Transverse colon (tissue), 4 donors: ENCODE results near the gene MED23. TPM values are rescaled to one million over a fixed set of nuclear protein-coding genes. Genes with fewer than 3 reads are reported as not detected.

ENCODE experiments used
- DNase-seq: peaks from one replicate; pipeline ENCODE4 v3.0.0-alpha.2; 2019
- H3K27ac ChIP-seq, 4 donors: fragments of 200-600 bp; sonication (generic); 2 replicates each; pipeline ENCODE4 v1.5.1; 2016 to 2018; ENCODE audit warnings: inconsistent platforms in 4 of 4
- H3K27me3 ChIP-seq: fragments of 200-600 bp; sonication (generic); 2 replicates; pipeline ENCODE4 v1.5.1; 2017; ENCODE audit warnings: inconsistent platforms
- H3K36me3 ChIP-seq, 4 donors: fragments of 200-600 bp; sonication (generic); 2 replicates each; pipeline ENCODE4 v1.5.1; 2017 to 2019; ENCODE audit warnings: inconsistent platforms in 4 of 4
- H3K4me1 ChIP-seq, 4 donors: fragments of 200-600 bp; sonication (generic); 2 replicates each; pipeline ENCODE4 v1.5.1; 2017 to 2020; ENCODE audit warnings: inconsistent platforms in 4 of 4
- H3K4me3 ChIP-seq, 4 donors: fragments of 200-600 bp; sonication (generic); 1 replicate in 1 of 4; 2 replicates in 3 of 4; pipeline versions ENCODE4 v1.5.1 to v1.6.1; 2017 to 2019; ENCODE audit warnings: inconsistent platforms in 4 of 4
- H3K9me3 ChIP-seq, 2 donors: fragments of 200-600 bp; sonication (generic); 2 replicates each; pipeline ENCODE4 v1.5.1; 2017 to 2019; ENCODE audit warnings: inconsistent platforms in 2 of 2
- EP300 ChIP-seq: sonication (generic); formaldehyde crosslinking; IDR thresholded peaks from one replicate; pipeline ENCODE4 v1.6.1; 2017; ENCODE audit warnings: antibody characterized with exemption, low read depth
- POLR2A ChIP-seq: fragments of 450-650 bp; IDR thresholded peaks from one replicate; pipeline ENCODE4 v1.6.1; 2016; ENCODE audit warnings: antibody characterized with exemption, mild to moderate bottlenecking, moderate library complexity
- POLR2AphosphoS5 ChIP-seq, 3 donors: sonication (generic); formaldehyde crosslinking; IDR thresholded peaks; one replicate each; pipeline ENCODE4 v1.6.1; 2016; ENCODE audit warnings: antibody characterized with exemption in 3 of 3
- WGBS, 2 donors: methylation state at CpG; one replicate each; pipeline ENCODE4 v1.1.5; 2018; ENCODE audit warnings: low coverage in 1 of 2; 5-methylcytosine and 5-hydroxymethylcytosine counted together
- in situ Hi-C, 4 donors: fragments of 200-750 bp; cut with MboI; loops; one replicate each; pipeline versions ENCODE4 v1.15.0 to v1.15.1; 2017; ENCODE audit warnings: low sequenced_read_pairs in 3 of 4, low pct_ligation_motif_present in 1 of 4, low pct_unique_long_range_greater_than_20kb in 1 of 4
- intact Hi-C: fragments of 100-400 bp; cut with DNase I; formaldehyde crosslinking; loops from one replicate; pipeline ENCODE4 v1.15.1; 2023; ENCODE audit warnings: low total_unique reads
- total RNA-seq, 4 donors: library from RNA; depleted of rRNA; stranded (reverse); fragments of >200 nt; gene quantifications; one replicate each; pipeline ENCODE4 v1.1.0, GENCODE V29; 2016
- TF ChIP-seq, protein P1 (sequence below), 5 experiments: fragments of 200-600 bp in 3 of 5; fragments of 450-650 bp in 2 of 5; sonication (generic) in 3 of 5; IDR thresholded peaks; 1 replicate in 2 of 5; 2 replicates in 3 of 5; pipeline ENCODE4 v1.5.1; 2016 to 2017; ENCODE audit warnings: antibody characterized with exemption in 5 of 5, inconsistent platforms in 3 of 5, mild to moderate bottlenecking in 2 of 5, moderate library complexity in 1 of 5

Gene MED23
- total RNA-seq, 4 donors from 2014 or later = 11.6 to 47.6 (median 37.9) TPM

DNA sequence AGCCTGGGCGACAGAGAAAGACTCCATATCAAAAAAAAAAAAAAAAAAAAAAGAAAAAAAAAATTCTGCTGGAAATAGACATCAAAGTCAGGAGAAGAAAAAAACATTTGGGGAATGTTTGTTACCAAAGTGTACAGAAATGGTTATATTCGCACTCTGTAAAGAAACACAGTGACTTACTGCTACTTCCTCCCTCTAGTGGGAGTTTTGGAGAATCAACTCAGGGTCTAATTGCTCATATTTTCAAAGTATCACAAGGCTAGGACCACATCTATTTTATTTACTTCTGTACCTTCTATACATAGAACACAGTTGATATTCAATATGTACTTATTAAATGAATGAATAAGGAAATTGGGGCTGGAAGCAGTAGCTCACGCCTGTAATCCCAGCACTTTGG lies 30.6 kb downstream of the MED23 start:
- Histone ChIP-seq H3K36me3 (peaks cover 0 to 95% (median 44%) of the 10 kb centered on the region in 4 donors), H3K27me3 (no peaks in the 10 kb centered on the region), H3K4me3 (no peak overlapping the region), H3K27ac (no peak overlapping the region), H3K4me1 (no peaks in the 10 kb centered on the region), H3K9me3 (no peaks in the 10 kb centered on the region)
- no peak for DNase-seq
- intact Hi-C loops = no loop called here
- 95 to 100% methylated on average over 3 of the region's 3 CpGs for WGBS, 2 donors
- in situ Hi-C loops = no loop called here
- TF ChIP-seq EP300 = no peak
- no peak for TF ChIP-seq POLR2AphosphoS5 (IDR thresholded peaks at IDR 0.05)
- TF ChIP-seq, protein P1, sequence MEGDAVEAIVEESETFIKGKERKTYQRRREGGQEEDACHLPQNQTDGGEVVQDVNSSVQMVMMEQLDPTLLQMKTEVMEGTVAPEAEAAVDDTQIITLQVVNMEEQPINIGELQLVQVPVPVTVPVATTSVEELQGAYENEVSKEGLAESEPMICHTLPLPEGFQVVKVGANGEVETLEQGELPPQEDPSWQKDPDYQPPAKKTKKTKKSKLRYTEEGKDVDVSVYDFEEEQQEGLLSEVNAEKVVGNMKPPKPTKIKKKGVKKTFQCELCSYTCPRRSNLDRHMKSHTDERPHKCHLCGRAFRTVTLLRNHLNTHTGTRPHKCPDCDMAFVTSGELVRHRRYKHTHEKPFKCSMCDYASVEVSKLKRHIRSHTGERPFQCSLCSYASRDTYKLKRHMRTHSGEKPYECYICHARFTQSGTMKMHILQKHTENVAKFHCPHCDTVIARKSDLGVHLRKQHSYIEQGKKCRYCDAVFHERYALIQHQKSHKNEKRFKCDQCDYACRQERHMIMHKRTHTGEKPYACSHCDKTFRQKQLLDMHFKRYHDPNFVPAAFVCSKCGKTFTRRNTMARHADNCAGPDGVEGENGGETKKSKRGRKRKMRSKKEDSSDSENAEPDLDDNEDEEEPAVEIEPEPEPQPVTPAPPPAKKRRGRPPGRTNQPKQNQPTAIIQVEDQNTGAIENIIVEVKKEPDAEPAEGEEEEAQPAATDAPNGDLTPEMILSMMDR (IDR thresholded peaks at IDR 0.05) = peak in 2 of 5 experiments; percentile 15 to 17
- no peak for TF ChIP-seq POLR2A

DNA sequence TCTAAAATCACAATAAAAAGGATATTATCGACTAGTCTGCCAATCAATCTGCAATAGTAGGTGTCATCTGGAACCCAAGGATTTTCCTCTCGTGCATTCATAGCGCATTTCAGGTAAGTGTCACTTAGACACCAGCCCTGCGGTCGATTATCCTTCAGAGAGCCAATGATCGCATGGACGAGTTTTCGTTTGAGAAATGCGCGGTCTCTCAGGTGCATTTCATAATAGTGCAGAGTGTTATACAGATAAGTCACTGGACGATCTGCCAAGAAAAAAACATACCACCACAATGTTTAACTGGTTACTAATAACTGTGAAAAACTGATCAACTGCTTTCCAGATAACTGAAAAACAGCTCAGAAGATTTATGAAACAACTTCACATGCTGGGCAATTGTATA lies 34.0 kb downstream of the MED23 start:
- no peaks in the 10 kb centered on the region for H3K27me3 ChIP-seq
- intact Hi-C loops = no loop called here
- H3K36me3 ChIP-seq = peaks cover 0 to 96% (median 47%) of the 10 kb centered on the region in 4 donors
- 95 to 98% methylated on average over 11 of the region's 11 CpGs for WGBS, 2 donors
- H3K4me3 ChIP-seq = no peak overlapping the region
- H3K9me3 ChIP-seq = no peaks in the 10 kb centered on the region
- TF ChIP-seq POLR2A (no peak), EP300 (no peak), POLR2AphosphoS5 (IDR thresholded peaks at IDR 0.05) (no peak)
- TF ChIP-seq, protein P1 (IDR thresholded peaks at IDR 0.05) = no peak
- no peak overlapping the region for H3K27ac ChIP-seq
- no peaks in the 10 kb centered on the region for H3K4me1 ChIP-seq
- no peak for DNase-seq
- in situ Hi-C loops = no loop called here

DNA sequence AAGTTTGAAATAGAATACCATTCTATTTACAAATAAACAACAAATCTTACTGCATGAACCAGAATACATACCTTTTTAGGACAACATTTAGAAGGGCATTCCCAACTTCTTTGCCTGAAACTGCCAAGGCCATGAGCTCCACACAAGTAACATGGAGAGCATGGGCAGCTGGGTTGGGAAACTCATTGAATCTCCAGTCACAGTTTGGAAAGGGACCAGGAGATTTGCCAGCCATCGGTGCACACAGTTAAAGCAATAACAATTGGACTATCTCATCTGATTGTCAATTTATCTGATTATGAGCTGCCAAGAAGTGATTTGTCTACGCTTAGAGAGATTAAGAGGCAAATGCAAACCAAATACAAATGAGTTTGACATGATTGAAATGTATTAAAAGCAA lies 35.1 kb downstream of the MED23 start:
- no peak for DNase-seq
- Histone ChIP-seq H3K4me3 (no peak overlapping the region), H3K27ac (no peak overlapping the region), H3K36me3 (peaks cover 0 to 96% (median 47%) of the 10 kb centered on the region in 4 donors), H3K4me1 (no peaks in the 10 kb centered on the region), H3K27me3 (no peaks in the 10 kb centered on the region), H3K9me3 (no peaks in the 10 kb centered on the region)
- in situ Hi-C loops (no loop called here), intact Hi-C loops (no loop called here)
- TF ChIP-seq POLR2A (no peak), POLR2AphosphoS5 (IDR thresholded peaks at IDR 0.05) (no peak), EP300 (no peak)
- TF ChIP-seq, protein P1 (IDR thresholded peaks at IDR 0.05) = no peak
- WGBS, 2 donors = 89 to 100% methylated on average over 1 to 2 of the region's 2 CpGs

DNA sequence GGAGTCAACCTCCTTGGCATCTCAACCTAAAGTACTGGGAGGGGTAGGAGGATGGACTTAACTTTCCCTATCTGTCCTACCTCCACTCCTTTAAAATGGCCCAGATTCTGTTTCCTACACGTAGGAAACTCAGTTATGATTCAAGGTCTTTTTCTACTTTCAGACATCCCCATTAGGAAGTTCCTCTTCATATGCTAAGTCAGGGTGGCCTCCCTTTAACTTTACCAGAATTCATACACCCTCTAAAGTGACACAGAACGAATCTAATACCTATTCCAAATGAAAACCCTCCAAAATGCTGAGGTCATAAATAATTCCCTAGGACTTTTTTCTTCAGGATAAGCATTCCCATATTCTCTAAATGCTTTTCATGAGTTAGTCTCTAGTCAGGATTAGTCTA lies 39.4 kb downstream of the MED23 start:
- in situ Hi-C loops (no loop called here), intact Hi-C loops (no loop called here)
- 76 to 85% methylated on average over 2 of the region's 2 CpGs for WGBS, 2 donors

More for the DNA sequence above, 39.4 kb downstream of the MED23 start:
- Histone ChIP-seq H3K4me3 (no peak overlapping the region), H3K9me3 (no peaks in the 10 kb centered on the region), H3K4me1 (no peaks in the 10 kb centered on the region), H3K27ac (no peak overlapping the region), H3K27me3 (no peaks in the 10 kb centered on the region), H3K36me3 (peaks cover 0 to 90% (median 45%) of the 10 kb centered on the region in 4 donors)
- no peak for DNase-seq
- TF ChIP-seq POLR2AphosphoS5 (IDR thresholded peaks at IDR 0.05) (no peak), POLR2A (no peak), EP300 (no peak)
- TF ChIP-seq, protein P1 (IDR thresholded peaks at IDR 0.05) = no peak
